ENCODE measurements around the gene YIPF2. TPM values are rescaled to one million over a fixed set of nuclear protein-coding genes. Genes with fewer than 3 reads are reported as not detected.
A peak's percentile ranks its signal among the peaks of the same experiment; 100 is the strongest.

YIPF2 gene
- total RNA-seq, 2 donors from 2014 or later = 19.5 to 19.8 TPM

DNA sequence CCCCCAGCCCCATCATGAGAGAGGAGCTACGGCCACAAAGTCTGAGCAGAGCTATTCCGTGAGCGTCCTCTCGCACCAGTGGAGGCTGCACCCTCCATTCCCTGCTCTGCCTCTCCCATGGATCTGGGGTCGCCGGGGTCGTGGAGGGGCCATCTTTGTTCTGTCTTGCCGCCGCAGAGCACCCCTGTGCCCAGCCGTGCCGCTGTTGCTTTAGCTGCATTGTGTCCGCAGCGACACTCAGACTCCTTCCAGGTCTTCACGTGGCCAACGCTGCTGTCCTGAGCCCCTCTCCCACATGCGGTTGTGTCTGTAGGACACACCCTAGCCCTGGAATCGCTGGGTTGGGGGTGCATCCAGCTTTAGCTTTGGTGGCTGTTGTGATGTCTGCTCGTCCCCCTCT is 15.8 kb downstream of the YIPF2 start:
- Mint-ChIP-seq H3K4me3 (no peak overlapping the region), H3K27me3 (no peaks in the 10 kb centered on the region), H3K36me3 (ENCODE audit: low read depth) (no peaks in the 10 kb centered on the region), H3K4me1 (no peaks in the 10 kb centered on the region), H3K27ac (no peak overlapping the region)
- ATAC-seq = no peak
- H3K9me3 ChIP-seq (ENCODE audit: control insufficient read depth, low read length, poor library complexity, severe bottlenecking) = no peaks in the 10 kb centered on the region
- DNase-seq = no peak

DNA sequence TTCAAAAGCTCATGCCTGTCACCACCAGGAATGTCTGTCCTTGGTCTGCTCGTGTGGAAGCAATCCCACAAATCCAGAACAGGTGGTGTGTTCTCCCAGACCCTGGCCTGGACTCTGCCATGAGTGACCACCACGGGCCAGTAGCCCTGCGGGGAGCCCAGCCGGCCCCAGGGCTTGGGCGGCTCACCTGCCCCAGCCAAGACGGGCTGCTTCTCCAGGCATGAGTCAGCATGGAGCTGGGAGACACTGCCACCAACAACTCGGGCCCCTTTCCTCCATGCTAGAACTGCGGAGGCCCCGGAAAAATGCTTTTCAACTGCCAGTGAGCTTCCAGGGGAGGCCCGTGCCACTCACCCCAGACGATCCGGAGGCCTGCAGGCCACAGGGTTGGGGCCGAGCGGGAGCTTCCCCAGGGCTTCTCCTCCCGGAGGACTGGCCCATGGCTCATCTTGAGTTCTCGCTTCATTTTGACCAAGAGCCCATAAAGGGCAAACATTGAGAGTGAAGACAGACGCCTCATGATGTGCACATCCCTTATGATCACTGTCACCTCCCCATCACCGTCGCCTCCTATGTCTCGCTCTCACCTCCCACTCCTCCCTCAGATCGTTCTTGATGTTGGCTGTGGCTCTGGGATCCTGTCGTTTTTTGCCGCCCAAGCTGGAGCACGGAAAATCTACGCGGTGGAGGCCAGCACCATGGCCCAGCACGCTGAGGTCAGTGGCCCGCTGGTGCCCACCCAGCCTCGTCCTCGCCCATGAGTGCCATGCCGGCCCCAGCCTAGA is 16.7 kb downstream of the YIPF2 start:
- Mint-ChIP-seq H3K36me3 (ENCODE audit: low read depth) (no peaks in the 10 kb centered on the region), H3K27ac (no peak overlapping the region), H3K27me3 (no peaks in the 10 kb centered on the region), H3K4me3 (no peak overlapping the region), H3K4me1 (no peaks in the 10 kb centered on the region)
- DNase-seq (no peak), ATAC-seq (no peak)
- H3K9me3 ChIP-seq (ENCODE audit: control insufficient read depth, low read length, poor library complexity, severe bottlenecking) = no peaks in the 10 kb centered on the region

DNA sequence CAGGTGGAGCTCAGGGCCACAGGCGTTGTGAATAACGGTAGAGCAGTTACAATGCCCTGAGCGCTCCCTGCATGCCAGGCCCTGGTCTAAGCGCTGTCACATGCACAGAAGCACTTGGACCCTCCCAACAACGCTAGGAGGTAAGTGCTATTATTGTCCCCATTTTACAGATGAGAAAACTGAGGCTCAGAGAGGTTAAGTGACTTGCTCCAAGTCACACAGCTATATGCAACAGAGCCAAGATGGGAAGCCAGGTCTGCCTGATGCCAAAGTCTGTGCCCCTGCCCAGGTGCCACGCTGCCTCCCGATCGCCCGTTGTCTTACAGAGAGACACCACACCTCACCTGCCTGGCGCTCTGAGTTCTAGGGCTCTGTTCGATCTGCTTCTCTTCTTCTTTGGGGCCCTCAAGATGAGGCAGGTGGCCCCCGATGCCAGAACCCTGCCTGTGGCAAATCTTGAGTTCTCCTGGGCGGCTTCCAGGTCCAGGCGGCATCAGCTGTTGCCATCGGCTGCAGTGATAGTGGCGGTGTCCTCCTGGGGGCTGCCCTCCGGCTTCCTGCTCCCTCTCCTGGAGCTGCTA is 20.0 kb downstream of the YIPF2 start:
- no peak for DNase-seq
- Mint-ChIP-seq H3K27me3 (no peaks in the 10 kb centered on the region), H3K4me3 (no peak overlapping the region), H3K4me1 (peaks cover 2% of the 10 kb centered on the region), H3K36me3 (ENCODE audit: low read depth) (no peaks in the 10 kb centered on the region), H3K27ac (peak overlapping the region; percentile 59)
- H3K9me3 ChIP-seq (ENCODE audit: control insufficient read depth, low read length, poor library complexity, severe bottlenecking) = no peaks in the 10 kb centered on the region
- no peak for ATAC-seq

DNA sequence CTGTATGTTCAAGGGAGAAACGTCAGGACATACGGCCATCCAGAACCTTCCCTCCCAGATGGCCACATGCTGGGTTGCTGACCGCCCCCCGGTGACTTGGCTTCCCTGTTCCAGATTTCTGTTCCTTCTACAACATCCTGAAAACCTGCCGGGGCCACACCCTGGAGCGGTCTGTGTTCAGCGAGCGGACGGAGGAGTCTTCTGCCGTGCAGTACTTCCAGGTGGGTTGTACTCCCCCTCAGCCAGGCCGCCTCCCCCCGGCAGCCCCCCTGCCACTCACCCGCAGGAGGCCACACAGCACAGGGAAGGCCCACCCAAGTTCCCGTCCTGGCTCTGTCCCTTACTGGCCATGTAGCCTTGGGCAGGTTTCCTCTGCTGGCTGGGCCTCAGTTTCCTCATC is 20.5 kb downstream of the YIPF2 start:
- H3K27me3 Mint-ChIP-seq = no peaks in the 10 kb centered on the region
- no peak for ATAC-seq

DNA sequence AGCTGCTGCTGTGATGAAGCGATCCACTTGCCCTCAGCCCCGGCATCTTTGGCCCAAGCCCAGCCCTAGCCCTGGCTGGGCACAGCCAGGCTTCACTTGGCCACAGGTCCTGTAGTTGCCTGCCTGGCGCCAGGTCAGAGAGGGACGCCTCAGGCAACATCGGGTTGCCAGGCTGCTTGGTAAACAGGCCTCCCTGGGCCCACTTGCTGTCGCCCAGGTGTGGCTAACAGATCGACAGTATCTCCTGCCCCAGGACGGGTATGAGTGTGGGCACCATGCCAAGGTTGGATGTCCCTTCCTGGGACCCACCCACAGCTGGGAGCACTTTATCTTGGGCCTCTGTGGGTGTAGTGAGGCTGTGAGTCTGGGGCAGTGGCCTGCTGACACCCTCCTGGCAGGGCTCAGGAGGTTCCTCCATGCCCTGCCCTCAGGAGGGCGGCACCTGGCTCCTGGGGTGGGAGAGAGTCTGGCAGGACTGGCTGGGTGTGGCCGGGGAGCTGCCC is 29.2 kb downstream of the YIPF2 start:
- peaks cover 3% of the 10 kb centered on the region for H3K36me3 Mint-ChIP-seq (ENCODE audit: low read depth)
- DNase-seq (no peak), ATAC-seq (no peak)
- peaks cover 15% of the 10 kb centered on the region for H3K4me1 Mint-ChIP-seq
- no peak overlapping the region for H3K27ac Mint-ChIP-seq
- no peaks in the 10 kb centered on the region for H3K9me3 ChIP-seq (ENCODE audit: control insufficient read depth, low read length, poor library complexity, severe bottlenecking)
- no peaks in the 10 kb centered on the region for H3K27me3 Mint-ChIP-seq
- no peak overlapping the region for H3K4me3 Mint-ChIP-seq

More for the DNA sequence above, 20.5 kb downstream of the YIPF2 start:
- peaks cover 3% of the 10 kb centered on the region for H3K36me3 Mint-ChIP-seq (ENCODE audit: low read depth)
- H3K27ac Mint-ChIP-seq = peak overlapping the region; percentile 59
- no peak overlapping the region for H3K4me3 Mint-ChIP-seq
- no peaks in the 10 kb centered on the region for H3K9me3 ChIP-seq (ENCODE audit: control insufficient read depth, low read length, poor library complexity, severe bottlenecking)
- peaks cover 2% of the 10 kb centered on the region for H3K4me1 Mint-ChIP-seq
- DNase-seq = no peak

DNA sequence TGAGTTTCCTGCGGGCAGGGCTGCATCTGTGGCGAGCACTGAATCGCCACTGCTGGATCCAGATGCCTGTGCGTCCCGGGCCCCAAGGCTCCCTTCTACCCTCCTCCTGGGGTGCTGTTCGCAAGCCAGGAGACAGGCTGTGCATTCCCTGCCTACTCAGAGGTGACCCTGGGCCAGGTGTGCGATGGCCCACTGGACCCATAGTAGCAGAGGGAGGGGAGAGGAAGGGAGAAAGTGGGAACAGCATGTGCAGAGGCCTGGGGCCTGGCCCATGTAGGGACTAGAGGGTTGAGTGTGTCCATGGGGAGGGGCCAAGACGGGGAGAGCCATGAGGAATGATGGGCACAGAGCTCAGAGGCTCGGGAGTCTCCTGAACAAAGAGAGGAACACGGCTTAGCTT is 29.8 kb downstream of the YIPF2 start:
- peaks cover 13% of the 10 kb centered on the region for H3K4me1 Mint-ChIP-seq
- H3K4me3 Mint-ChIP-seq = no peak overlapping the region
- no peak overlapping the region for H3K27ac Mint-ChIP-seq
- no peak for ATAC-seq
- no peaks in the 10 kb centered on the region for H3K27me3 Mint-ChIP-seq
- H3K36me3 Mint-ChIP-seq (ENCODE audit: low read depth) = peaks cover 3% of the 10 kb centered on the region
- H3K9me3 ChIP-seq (ENCODE audit: control insufficient read depth, low read length, poor library complexity, severe bottlenecking) = no peaks in the 10 kb centered on the region
- no peak for DNase-seq

DNA sequence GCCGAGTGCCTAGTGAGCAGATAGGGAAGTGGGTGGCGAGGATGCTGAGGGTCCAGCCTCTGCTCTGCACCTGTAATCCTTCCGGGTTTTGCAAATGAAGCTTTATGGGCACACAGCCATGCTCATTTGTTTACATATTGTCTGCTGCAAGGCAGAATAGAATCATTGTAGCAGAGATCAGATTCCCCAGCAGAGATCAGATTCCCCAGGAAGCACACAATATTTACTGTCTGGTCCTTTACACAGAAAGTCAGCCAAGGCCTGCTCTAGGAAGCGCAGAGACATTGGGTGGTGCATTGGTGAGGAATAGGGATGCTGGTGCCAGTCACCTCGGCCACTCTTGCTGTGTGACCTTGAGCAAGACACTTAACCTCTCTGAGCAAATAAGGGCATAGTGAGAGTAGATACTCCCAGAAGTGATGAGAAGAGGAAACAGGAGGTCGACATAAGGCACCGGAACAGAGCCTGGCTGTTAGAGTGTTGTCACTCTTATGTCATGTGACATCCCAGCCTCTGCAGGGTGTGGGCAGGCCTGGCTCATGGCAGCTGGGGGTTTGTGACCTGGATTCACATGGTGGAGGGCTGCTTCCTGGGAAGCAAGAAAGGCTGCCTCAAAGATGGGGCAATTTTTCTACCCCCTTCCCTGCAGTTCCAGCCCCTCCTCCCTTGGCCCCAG is 31.4 kb downstream of the YIPF2 start:
- DNase-seq (no peak), ATAC-seq (peak; percentile 37)
- Mint-ChIP-seq H3K27ac (peak overlapping the region; percentile 45), H3K4me1 (peaks cover 13% of the 10 kb centered on the region), H3K27me3 (no peaks in the 10 kb centered on the region), H3K4me3 (no peak overlapping the region), H3K36me3 (ENCODE audit: low read depth) (no peaks in the 10 kb centered on the region)
- H3K9me3 ChIP-seq (ENCODE audit: control insufficient read depth, low read length, poor library complexity, severe bottlenecking) = no peaks in the 10 kb centered on the region

DNA sequence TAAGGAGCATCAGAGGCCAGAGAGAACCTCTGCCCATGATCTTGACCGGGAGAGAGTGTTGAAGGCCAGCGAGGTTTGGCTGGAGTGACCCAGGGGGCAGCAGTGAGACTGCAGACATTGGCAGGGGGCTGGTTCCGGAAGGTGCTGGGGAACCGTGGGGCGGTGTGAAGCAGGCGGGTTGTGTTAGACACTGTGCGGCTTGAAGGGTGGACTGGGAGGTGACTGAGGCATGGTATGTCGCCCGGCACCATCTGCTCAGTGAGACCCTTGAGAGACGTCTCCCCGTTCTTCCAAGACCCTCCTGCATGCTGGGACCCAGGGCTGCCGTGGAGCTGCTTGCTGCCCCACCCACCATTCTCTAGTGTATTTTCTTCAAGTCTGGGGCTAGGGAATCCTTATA is 32.5 kb downstream of the YIPF2 start:
- Mint-ChIP-seq H3K4me1 (peaks cover 13% of the 10 kb centered on the region), H3K27ac (no peak overlapping the region), H3K27me3 (no peaks in the 10 kb centered on the region), H3K36me3 (ENCODE audit: low read depth) (no peaks in the 10 kb centered on the region), H3K4me3 (no peak overlapping the region)
- ATAC-seq (no peak), DNase-seq (no peak)
- H3K9me3 ChIP-seq (ENCODE audit: control insufficient read depth, low read length, poor library complexity, severe bottlenecking) = no peaks in the 10 kb centered on the region

DNA sequence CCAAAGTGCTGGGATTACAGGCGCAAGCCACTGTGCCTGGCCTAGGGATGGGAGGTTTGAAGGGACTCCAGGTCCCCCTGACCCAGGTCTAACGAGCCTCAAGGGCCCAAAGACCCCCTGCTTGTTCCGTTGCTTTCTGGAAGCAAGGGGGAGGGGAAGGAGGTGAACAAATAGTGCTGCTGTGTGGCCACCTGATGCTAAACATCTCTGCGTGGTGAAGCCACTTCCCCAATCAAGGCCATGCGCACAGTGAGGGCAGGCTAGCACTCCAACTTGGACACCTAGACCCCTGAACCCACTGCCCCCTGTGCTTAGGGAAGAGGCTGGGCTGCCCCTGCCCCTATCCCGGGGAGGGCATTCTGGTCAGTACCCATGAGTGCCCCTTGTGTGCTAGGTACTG is 33.1 kb downstream of the YIPF2 start:
- no peak for DNase-seq
- no peak for ATAC-seq
- Mint-ChIP-seq H3K27me3 (no peaks in the 10 kb centered on the region), H3K36me3 (ENCODE audit: low read depth) (no peaks in the 10 kb centered on the region), H3K27ac (no peak overlapping the region), H3K4me1 (peaks cover 13% of the 10 kb centered on the region), H3K4me3 (no peak overlapping the region)
- H3K9me3 ChIP-seq (ENCODE audit: control insufficient read depth, low read length, poor library complexity, severe bottlenecking) = no peaks in the 10 kb centered on the region

DNA sequence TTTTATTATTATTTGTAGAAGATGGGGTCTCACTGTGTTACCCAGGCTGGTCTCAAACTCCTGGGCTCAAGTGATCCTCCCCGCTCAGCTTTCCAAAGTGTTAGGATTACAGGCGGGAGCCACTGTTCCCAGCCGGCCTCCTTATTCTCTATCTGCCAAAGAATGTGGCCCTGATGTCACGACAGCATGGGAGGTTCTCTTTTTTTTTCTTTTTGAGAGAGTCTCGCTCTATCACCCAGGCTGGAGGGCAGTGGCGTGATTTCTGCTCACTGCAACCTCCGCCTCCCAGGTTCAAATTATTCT is 33.6 kb downstream of the YIPF2 start:
- Mint-ChIP-seq H3K27ac (no peak overlapping the region), H3K27me3 (no peaks in the 10 kb centered on the region), H3K36me3 (ENCODE audit: low read depth) (no peaks in the 10 kb centered on the region), H3K4me1 (peaks cover 13% of the 10 kb centered on the region), H3K4me3 (no peak overlapping the region)
- ATAC-seq (no peak), DNase-seq (no peak)
- no peaks in the 10 kb centered on the region for H3K9me3 ChIP-seq (ENCODE audit: control insufficient read depth, low read length, poor library complexity, severe bottlenecking)

DNA sequence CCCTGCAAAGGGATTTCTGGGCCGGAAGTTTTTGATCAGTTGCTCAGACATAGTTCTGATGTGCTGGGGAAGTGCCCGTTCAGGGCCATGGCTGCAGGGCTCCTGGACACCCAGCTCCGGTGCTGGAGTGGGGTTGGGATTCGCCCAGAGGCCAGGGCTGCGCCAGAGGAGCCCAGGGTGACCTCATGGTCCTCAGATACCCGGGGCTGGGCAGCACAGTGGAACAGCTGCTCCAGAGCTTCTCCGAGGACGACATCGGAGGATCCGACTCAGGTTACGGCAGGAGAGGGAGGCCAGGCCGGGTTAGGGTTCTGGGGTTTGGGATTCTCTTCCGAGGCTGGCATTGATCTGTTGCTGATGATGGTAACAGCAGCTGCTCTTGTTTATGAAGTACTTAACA is 36.2 kb downstream of the YIPF2 start:
- DNase-seq (no peak), ATAC-seq (no peak)
- H3K4me3 Mint-ChIP-seq = no peak overlapping the region
- H3K36me3 Mint-ChIP-seq (ENCODE audit: low read depth) = no peaks in the 10 kb centered on the region
- no peaks in the 10 kb centered on the region for H3K9me3 ChIP-seq (ENCODE audit: control insufficient read depth, low read length, poor library complexity, severe bottlenecking)
- H3K27ac Mint-ChIP-seq = no peak overlapping the region
- no peaks in the 10 kb centered on the region for H3K27me3 Mint-ChIP-seq
- H3K4me1 Mint-ChIP-seq = peaks cover 15% of the 10 kb centered on the region

DNA sequence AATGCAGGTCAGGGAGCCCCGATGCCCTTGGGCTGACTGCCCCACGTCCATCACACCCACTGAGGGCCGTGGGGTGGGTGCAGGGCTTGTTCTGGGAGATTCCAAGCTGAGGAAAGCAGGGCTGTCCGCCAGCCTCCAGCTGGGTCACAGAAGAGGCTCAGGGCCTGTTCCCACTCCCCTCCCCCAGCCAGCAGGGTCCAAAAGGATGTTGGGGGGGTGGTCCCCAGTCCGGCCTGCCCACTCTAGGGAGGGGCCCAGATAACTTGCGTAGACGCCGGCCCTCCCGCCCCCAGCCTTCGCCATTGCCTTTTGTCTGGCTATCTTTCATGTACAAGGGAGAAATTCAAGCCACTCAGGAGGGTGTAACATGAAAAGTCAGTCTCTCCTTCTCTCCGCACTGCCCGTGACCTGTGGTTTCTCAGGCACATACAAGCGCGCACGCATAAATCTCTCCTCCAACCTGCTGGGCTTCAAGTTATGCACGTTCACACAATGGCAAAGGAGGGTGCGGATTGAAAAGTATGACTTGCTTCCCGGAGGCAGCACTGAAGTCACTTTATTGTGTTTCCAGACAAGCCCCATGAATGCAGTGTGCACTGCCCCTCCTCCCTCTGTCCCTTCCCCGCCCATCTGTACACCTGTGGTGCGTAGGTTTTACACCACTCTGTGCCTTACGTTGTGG is 36.9 kb downstream of the YIPF2 start:
- Mint-ChIP-seq H3K4me3 (no peak overlapping the region), H3K27me3 (no peaks in the 10 kb centered on the region), H3K27ac (no peak overlapping the region), H3K4me1 (peaks cover 9% of the 10 kb centered on the region), H3K36me3 (ENCODE audit: low read depth) (no peaks in the 10 kb centered on the region)
- no peak for DNase-seq
- no peak for ATAC-seq
- H3K9me3 ChIP-seq (ENCODE audit: control insufficient read depth, low read length, poor library complexity, severe bottlenecking) = no peaks in the 10 kb centered on the region

DNA sequence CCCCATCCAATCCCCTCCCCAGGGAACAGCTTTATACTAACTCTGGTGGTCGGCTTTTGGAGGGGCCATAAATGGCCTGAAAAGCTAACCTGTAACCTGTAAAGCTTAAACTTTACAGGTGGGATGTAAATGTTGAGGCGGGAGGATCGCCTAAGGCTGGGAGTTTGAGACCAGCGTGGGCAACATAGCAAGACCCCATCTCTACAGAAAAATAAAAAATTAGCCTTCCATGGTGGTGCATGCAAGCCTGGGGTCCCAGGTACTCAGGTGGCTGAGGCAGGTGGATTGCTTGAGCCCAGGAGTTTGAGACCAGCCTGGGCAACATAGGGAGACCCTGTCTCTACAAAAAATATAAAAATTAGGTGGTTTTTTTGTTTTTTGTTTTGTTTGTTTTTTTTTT is 38.6 kb downstream of the YIPF2 start:
- ATAC-seq (no peak), DNase-seq (no peak)
- no peaks in the 10 kb centered on the region for H3K9me3 ChIP-seq (ENCODE audit: control insufficient read depth, low read length, poor library complexity, severe bottlenecking)
- Mint-ChIP-seq H3K27ac (no peak overlapping the region), H3K27me3 (no peaks in the 10 kb centered on the region), H3K4me1 (peaks cover 7% of the 10 kb centered on the region), H3K36me3 (ENCODE audit: low read depth) (no peaks in the 10 kb centered on the region), H3K4me3 (no peak overlapping the region)
